HepG2 (cell line): Measurements from ENCODE around the gene TASOR. TPM values are rescaled to one million over a fixed set of nuclear protein-coding genes. Genes with fewer than 3 reads are reported as not detected.

Source experiments
- ATAC-seq: fragments of 200-7000 bp; cut with Tn5 transposase; 3 replicates; pipeline ENCODE4 v1.9.1; 2020; ENCODE audit warnings: mild to moderate bottlenecking, moderate library complexity
- BruUV-seq: library from RNA; stranded (reverse); fragments of 400-500 nt; replicated peaks from 2 replicates; lab custom pipeline; 2021; lab: Mats Ljungman, UMichigan
- CTCF ChIA-PET: fragments of 300-600 bp; formaldehyde crosslinking; extraction: SDS; loops from one replicate; lab custom pipeline; 2021; ENCODE audit warnings: low total read pairs, inconsistent platforms, low intra/inter-chr PET ratio; lab: Yijun Ruan, JAX
- POLR2A ChIA-PET: fragments of 350-600 bp; sonication (Branson Sonifier 250); formaldehyde crosslinking; loops from one replicate; lab custom pipeline; 2020; ENCODE audit warnings: antibody characterized with exemption, inconsistent platforms; lab: Yijun Ruan, JAX
- DNase-seq: peaks from one replicate; pipeline ENCODE4 v3.0.0-alpha.2; 2015; ENCODE audit warnings: low spot score
- FAIRE-seq: peaks from 3 replicates; lab custom pipeline; 2011; peaks lifted over from hg19 to GRCh38; lab: Jason Lieb, UNC
- H2AFZ ChIP-seq: one replicate; pipeline ENCODE4 v1.6.1; 2011; ENCODE audit warnings: low read length, inconsistent platforms
- H3K27ac ChIP-seq: fragments of 300-600 bp; 3 replicates; pipeline ENCODE4 v1.8.0; 2011; ENCODE audit warnings: mixed run types, mild to moderate bottlenecking, mixed read lengths, low read length, inconsistent platforms; ENCODE audit not compliant: insufficient read depth; ENCODE audit errors: extremely low read length
- H3K27me3 ChIP-seq, 2 experiments: fragments of 200-600 bp in 1 of 2; 2 replicates in 1 of 2; 3 replicates in 1 of 2; pipeline versions ENCODE4 v1.6.0 to v1.8.0; 2011; ENCODE audit warnings: low read length in 2 of 2, mild to moderate bottlenecking in 2 of 2, moderate library complexity in 2 of 2, inconsistent platforms in 1 of 2; ENCODE audit not compliant: insufficient read depth in 2 of 2, control insufficient read depth in 1 of 2
- H3K36me3 ChIP-seq, 2 experiments: fragments of 200-600 bp in 1 of 2; replicated peaks in 1 of 2; 2 replicates in 1 of 2; 3 replicates in 1 of 2; pipeline versions ENCODE4 v1.5.1 to v1.8.0; 2011; ENCODE audit warnings: low read length in 2 of 2, inconsistent platforms in 1 of 2; ENCODE audit not compliant: insufficient read depth in 2 of 2, control insufficient read depth in 1 of 2
- H3K4me1 ChIP-seq: 2 replicates; pipeline ENCODE4 v1.5.1; 2012; ENCODE audit warnings: low read length, inconsistent platforms; ENCODE audit not compliant: insufficient read depth
- H3K4me2 ChIP-seq: 2 replicates; pipeline ENCODE4 v1.6.0; 2011; ENCODE audit warnings: low read depth, low read length, inconsistent platforms
- H3K4me3 ChIP-seq, 3 experiments: fragments of 200-600 bp in 1 of 3; sonication (generic), shearing (Covaris generic) in 1 of 3; replicated peaks in 1 of 3; 2 replicates each; pipeline ENCODE4 v1.5.1; 2011 to 2016; ENCODE audit warnings: low read length in 3 of 3, inconsistent platforms in 2 of 3, low read depth in 2 of 3, mild to moderate bottlenecking in 2 of 3, control low read depth in 1 of 3, mixed read lengths in 1 of 3; ENCODE audit not compliant: insufficient read depth in 1 of 3
- H3K79me2 ChIP-seq: one replicate; pipeline ENCODE4 v1.6.1; 2011; ENCODE audit warnings: low read length, inconsistent platforms; ENCODE audit not compliant: insufficient read depth
- H3K9ac ChIP-seq: 2 replicates; pipeline ENCODE4 v1.6.0; 2011; ENCODE audit warnings: mild to moderate bottlenecking, low read depth, low read length, inconsistent platforms; ENCODE audit not compliant: insufficient read depth
- H3K9me3 ChIP-seq: 2 replicates; pipeline ENCODE4 v1.5.1; 2012; ENCODE audit warnings: mild to moderate bottlenecking, low read length
- H4K20me1 ChIP-seq: 2 replicates; pipeline ENCODE4 v1.6.0; 2011; ENCODE audit warnings: inconsistent platforms, mild to moderate bottlenecking, low read length, moderate library complexity; ENCODE audit not compliant: insufficient read depth
- RAD21 ChIP-seq: fragments of 450-650 bp; formaldehyde crosslinking; IDR thresholded peaks from 2 replicates; pipeline ENCODE4 v1.5.0; 2020; ENCODE audit warnings: mild to moderate bottlenecking
- SMC3 ChIP-seq: IDR thresholded peaks from 2 replicates; pipeline ENCODE4 v1.6.1; 2011; ENCODE audit warnings: low read length, improper control_type of control experiment
- STAG1 ChIP-seq: sonication (generic); formaldehyde crosslinking; IDR thresholded peaks from 2 replicates; pipeline ENCODE4 v1.4.0; 2020; ENCODE audit warnings: missing genetic modification reagents
- TSC22D2 ChIP-seq: sonication (generic); formaldehyde crosslinking; IDR thresholded peaks from 2 replicates; pipeline ENCODE4 v1.5.1; 2020; ENCODE audit warnings: missing genetic modification reagents, mild to moderate bottlenecking, borderline replicate concordance
- ZSCAN30 ChIP-seq: sonication (generic); formaldehyde crosslinking; IDR thresholded peaks from 2 replicates; pipeline ENCODE4 v1.5.0; 2020; ENCODE audit warnings: mild to moderate bottlenecking, missing genetic modification reagents
- WGBS: methylation state at CpG from one replicate; pipeline ENCODE4 v1.1.6; 2017; ENCODE audit warnings: low lambda C conversion rate; 5-methylcytosine and 5-hydroxymethylcytosine counted together
- in situ Hi-C: cut with HindIII; loops from 2 replicates; pipeline ENCODE4 v1.10.0; 2017; ENCODE audit warnings: low pct_unique_long_range_greater_than_20kb; ENCODE audit not compliant: extremely low pct_ligation_motif_present
- intact Hi-C: fragments of 100-400 bp; cut with micrococcal nuclease; formaldehyde crosslinking; loops from one replicate; pipeline ENCODE4 v1.10.0; 2022; ENCODE audit not compliant: unreplicated experiment
- polyA plus RNA-seq, 8 experiments: library from polyadenylated mRNA; depleted of rRNA in 3 of 8; stranded (reverse) in 7 of 8; unstranded in 1 of 8; fragments of >200 nt; fragmentation: Illumina TruSeq in 4 of 8; extraction: Trizol in 4 of 8; gene quantifications; 2 replicates each; pipeline versions ENCODE4 v1.2.1 to v1.2.3, GENCODE V29; 2011 to 2016; ENCODE audit warnings: low read depth in 4 of 8, missing spikeins in 1 of 8, mixed read lengths in 1 of 8; ENCODE audit not compliant: insufficient read depth in 1 of 8
- total RNA-seq, 5 experiments: library from RNA; depleted of rRNA; stranded (reverse); fragments of >200 nt; fragmentation: Illumina TruSeq; extraction: Trizol; gene quantifications; 2 replicates each; pipeline ENCODE4 v1.2.3, GENCODE V29; 2016; ENCODE audit warnings: low read depth in 1 of 5
- TF ChIP-seq, protein P1 (sequence below): IDR thresholded peaks from 2 replicates; pipeline ENCODE4 v1.6.1; 2016; ENCODE audit warnings: mild to moderate bottlenecking
- TF ChIP-seq, protein P2 (sequence below): sonication (generic); formaldehyde crosslinking; IDR thresholded peaks from 2 replicates; pipeline ENCODE4 v1.5.0; 2020; ENCODE audit warnings: mild to moderate bottlenecking, missing genetic modification reagents, moderate library complexity
- TF ChIP-seq, protein P3 (sequence below): sonication (generic); formaldehyde crosslinking; IDR thresholded peaks from 2 replicates; pipeline ENCODE4 v1.4.0; 2020; ENCODE audit warnings: missing genetic modification reagents

Gene TASOR
- total and polyA plus RNA-seq, 2 of the 13 experiments (the other 11 are each of a cell fraction or from before 2014, with no cell fraction given) = 20.1 to 32.5 TPM

DNA sequence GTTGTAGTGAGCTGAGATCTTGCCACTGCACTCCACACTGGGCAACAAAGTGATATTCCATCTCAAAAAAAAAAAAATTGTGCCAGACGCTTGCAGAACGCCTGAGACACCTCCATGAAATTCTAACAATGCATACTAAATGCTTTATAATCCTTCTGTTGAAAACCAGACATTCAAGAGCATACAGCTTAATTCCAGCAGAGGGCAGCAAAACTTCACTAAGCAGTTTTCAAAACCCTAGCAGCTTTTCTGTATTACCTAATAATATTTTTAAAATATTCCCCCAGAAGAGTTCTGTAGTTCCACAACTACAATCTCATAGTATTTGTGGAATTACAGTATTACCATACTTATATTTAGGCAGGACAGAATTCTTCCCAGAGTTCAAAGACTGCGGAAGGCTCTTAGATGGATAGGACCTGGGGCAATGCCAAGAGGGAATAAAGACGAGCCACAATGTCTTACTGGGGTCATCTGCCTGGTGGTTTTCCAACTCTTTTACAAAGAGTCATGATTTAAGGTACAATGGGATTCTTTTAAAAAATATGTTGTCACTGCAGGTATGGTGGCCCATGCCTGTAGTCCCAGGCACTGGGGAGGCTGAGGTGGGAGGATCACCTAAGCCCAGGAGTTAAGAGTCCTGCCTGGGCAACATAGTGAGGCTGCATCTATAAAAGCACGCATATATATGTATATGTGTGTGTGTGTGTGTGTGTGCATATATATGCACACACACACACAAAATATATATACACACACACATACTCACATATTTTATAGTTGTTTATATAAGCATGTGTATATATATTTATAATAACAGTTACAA is 19.6 kb upstream of the TASOR start:
- no TSS peak for BruUV-seq
- CTCF ChIA-PET = interaction anchor here (0.6 to 2.7 kb wide), 4 partner anchors 98 to 286 kb away, joined by 3 to 38 read pairs (median 14); partner anchors contain the start of gene ARHGEF3
- WGBS = 23% methylated on average over 5 of the region's 5 CpGs

More for the DNA sequence above, 19.6 kb upstream of the TASOR start:
- 0 out of 2 replicates have a peak, but pooled peaks cover 4% of the 10 kb centered on the region for H3K4me1 ChIP-seq
- H3K4me2 ChIP-seq = no peak overlapping the region; the same call in 1 of the 2 replicates
- H3K27me3 ChIP-seq = no peaks in the 10 kb centered on the region; a peak in 1 of 5 replicates
- no peak overlapping the region for H3K9ac ChIP-seq
- intact Hi-C loops = loop anchor here (1.0 kb wide), 2 partner anchors 97 to 287 kb away; no protein-coding TSS in a partner anchor
- peak; percentile 63 for DNase-seq
- H4K20me1 ChIP-seq = no peaks in the 10 kb centered on the region
- H3K27ac ChIP-seq = no peak overlapping the region
- POLR2A ChIA-PET = interaction anchor here (0.9 to 1.6 kb wide), 3 partner anchors 99 to 288 kb away, joined by 3 to 10 read pairs (median 5); partner anchors contain the start of gene ARHGEF3
- in situ Hi-C loops = loop anchor here (5.0 kb wide), 2 partner anchors 95 to 285 kb away; no protein-coding TSS in a partner anchor
- H3K9me3 ChIP-seq = no peaks in the 10 kb centered on the region
- peak; percentile 66 for ATAC-seq
- no peaks in the 10 kb centered on the region for H3K36me3 ChIP-seq
- FAIRE-seq = no peak
- no peak overlapping the region for H2AFZ ChIP-seq
- H3K79me2 ChIP-seq = no peaks in the 10 kb centered on the region
- TF ChIP-seq TSC22D2 (CRISPR knock-in tag) (no peak), RAD21 (CRISPR knock-in tag) (peak; percentile 72), STAG1 (CRISPR knock-in tag) (peak; percentile 92), ZSCAN30 (no peak), SMC3 (peak; percentile 95)
- TF ChIP-seq, protein P1, sequence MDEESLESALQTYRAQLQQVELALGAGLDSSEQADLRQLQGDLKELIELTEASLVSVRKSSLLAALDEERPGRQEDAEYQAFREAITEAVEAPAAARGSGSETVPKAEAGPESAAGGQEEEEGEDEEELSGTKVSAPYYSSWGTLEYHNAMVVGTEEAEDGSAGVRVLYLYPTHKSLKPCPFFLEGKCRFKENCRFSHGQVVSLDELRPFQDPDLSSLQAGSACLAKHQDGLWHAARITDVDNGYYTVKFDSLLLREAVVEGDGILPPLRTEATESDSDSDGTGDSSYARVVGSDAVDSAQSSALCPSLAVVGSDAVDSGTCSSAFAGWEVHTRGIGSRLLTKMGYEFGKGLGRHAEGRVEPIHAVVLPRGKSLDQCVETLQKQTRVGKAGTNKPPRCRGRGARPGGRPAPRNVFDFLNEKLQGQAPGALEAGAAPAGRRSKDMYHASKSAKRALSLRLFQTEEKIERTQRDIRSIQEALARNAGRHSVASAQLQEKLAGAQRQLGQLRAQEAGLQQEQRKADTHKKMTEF (CRISPR knock-in tag) = 0 out of 2 replicates have a peak, but pooled peaks have one; percentile 26
- TF ChIP-seq, protein P2, sequence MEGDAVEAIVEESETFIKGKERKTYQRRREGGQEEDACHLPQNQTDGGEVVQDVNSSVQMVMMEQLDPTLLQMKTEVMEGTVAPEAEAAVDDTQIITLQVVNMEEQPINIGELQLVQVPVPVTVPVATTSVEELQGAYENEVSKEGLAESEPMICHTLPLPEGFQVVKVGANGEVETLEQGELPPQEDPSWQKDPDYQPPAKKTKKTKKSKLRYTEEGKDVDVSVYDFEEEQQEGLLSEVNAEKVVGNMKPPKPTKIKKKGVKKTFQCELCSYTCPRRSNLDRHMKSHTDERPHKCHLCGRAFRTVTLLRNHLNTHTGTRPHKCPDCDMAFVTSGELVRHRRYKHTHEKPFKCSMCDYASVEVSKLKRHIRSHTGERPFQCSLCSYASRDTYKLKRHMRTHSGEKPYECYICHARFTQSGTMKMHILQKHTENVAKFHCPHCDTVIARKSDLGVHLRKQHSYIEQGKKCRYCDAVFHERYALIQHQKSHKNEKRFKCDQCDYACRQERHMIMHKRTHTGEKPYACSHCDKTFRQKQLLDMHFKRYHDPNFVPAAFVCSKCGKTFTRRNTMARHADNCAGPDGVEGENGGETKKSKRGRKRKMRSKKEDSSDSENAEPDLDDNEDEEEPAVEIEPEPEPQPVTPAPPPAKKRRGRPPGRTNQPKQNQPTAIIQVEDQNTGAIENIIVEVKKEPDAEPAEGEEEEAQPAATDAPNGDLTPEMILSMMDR (CRISPR knock-in tag) = peak; percentile 72
- TF ChIP-seq, protein P3, sequence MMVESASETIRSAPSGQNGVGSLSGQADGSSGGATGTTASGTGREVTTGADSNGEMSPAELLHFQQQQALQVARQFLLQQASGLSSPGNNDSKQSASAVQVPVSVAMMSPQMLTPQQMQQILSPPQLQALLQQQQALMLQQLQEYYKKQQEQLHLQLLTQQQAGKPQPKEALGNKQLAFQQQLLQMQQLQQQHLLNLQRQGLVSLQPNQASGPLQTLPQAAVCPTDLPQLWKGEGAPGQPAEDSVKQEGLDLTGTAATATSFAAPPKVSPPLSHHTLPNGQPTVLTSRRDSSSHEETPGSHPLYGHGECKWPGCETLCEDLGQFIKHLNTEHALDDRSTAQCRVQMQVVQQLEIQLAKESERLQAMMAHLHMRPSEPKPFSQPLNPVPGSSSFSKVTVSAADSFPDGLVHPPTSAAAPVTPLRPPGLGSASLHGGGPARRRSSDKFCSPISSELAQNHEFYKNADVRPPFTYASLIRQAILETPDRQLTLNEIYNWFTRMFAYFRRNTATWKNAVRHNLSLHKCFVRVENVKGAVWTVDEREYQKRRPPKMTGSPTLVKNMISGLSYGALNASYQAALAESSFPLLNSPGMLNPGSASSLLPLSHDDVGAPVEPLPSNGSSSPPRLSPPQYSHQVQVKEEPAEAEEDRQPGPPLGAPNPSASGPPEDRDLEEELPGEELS (CRISPR knock-in tag) = no peak
- H3K4me3 ChIP-seq = no peak overlapping the region
